Subcutaneous abdominal adipose tissue (tissue), 5 donors: ENCODE measurements around the gene GALNT7.
A peak's percentile ranks its signal among the peaks of the same experiment; 100 is the strongest.

ENCODE experiments used
- H3K27ac ChIP-seq: one replicate; pipeline ENCODE4 v1.7.0; 2013; ENCODE audit warnings: low read depth, mild to moderate bottlenecking, inconsistent platforms, low read length, moderate library complexity
- H3K27me3 ChIP-seq, 5 donors: one replicate each; pipeline ENCODE4 v1.7.0; 2013; ENCODE audit warnings: low read length in 5 of 5, inconsistent platforms in 1 of 5; ENCODE audit not compliant: control insufficient read depth in 5 of 5, insufficient read depth in 4 of 5
- H3K36me3 ChIP-seq, 5 donors: one replicate each; pipeline ENCODE4 v1.7.0; 2013; ENCODE audit warnings: low read length in 5 of 5; ENCODE audit not compliant: control insufficient read depth in 5 of 5, insufficient read depth in 5 of 5
- H3K4me1 ChIP-seq, 5 donors: one replicate each; pipeline ENCODE4 v1.7.0; 2013; ENCODE audit warnings: low read length in 5 of 5, mild to moderate bottlenecking in 3 of 5, moderate library complexity in 1 of 5; ENCODE audit not compliant: control insufficient read depth in 5 of 5, insufficient read depth in 5 of 5
- H3K4me3 ChIP-seq, 5 donors: one replicate each; pipeline ENCODE4 v1.7.0; 2013; ENCODE audit warnings: low read length in 5 of 5, low read depth in 1 of 5
- H3K9ac ChIP-seq, 5 donors: one replicate each; pipeline ENCODE4 v1.7.0; 2013; ENCODE audit warnings: low read length in 5 of 5, mild to moderate bottlenecking in 4 of 5, moderate library complexity in 3 of 5
- H3K9me3 ChIP-seq, 5 donors: one replicate each; pipeline ENCODE4 v1.7.0; 2013; ENCODE audit warnings: low read length in 5 of 5; ENCODE audit not compliant: control insufficient read depth in 5 of 5
- donor health status: healthy.
- donor health status: healthy.
- donor health status: healthy.
- donor health status: healthy.
- donor health status: healthy.

GALNT7 gene

GRCh38 chr4:173371292-173372192, 202.9 kb downstream of the GALNT7 start:
- Histone ChIP-seq H3K9me3 (no peaks in the 10 kb centered on the region), H3K27ac (peak overlapping the region; percentile 72), H3K4me3 (peak overlapping the region; percentile 78 to 98 (median 96)), H3K4me1 (peaks cover 2 to 20% (median 15%) of the 10 kb centered on the region in 5 donors), H3K36me3 (no peaks in the 10 kb centered on the region), H3K27me3 (no peaks in the 10 kb centered on the region), H3K9ac (peak overlapping the region; percentile 53 to 76 (median 68))
